K562 (cell line): Measurements from ENCODE around the gene IER3IP1. TPM values are rescaled to one million over a fixed set of nuclear protein-coding genes. Genes with fewer than 3 reads are reported as not detected.

Experiments
- ATAC-seq: fragments of 200-7000 bp; cut with Tn5 transposase; 3 replicates; pipeline ENCODE4 v1.9.1; 2020; ENCODE audit warnings: moderate library complexity
- BruUV-seq: library from RNA; stranded (reverse); fragments of 400-500 nt; replicated peaks from 2 replicates; lab custom pipeline; 2021; lab: Mats Ljungman, UMichigan
- CTCF ChIA-PET: fragments of 300-600 bp; formaldehyde crosslinking; extraction: SDS; loops from one replicate; lab custom pipeline; 2021; ENCODE audit warnings: low intra/inter-chr PET ratio; lab: Yijun Ruan, JAX
- POLR2A ChIA-PET: fragments of 300-600, 350-650 bp; sonication (Branson Sonifier 250); formaldehyde crosslinking; extraction: SDS; loops from one replicate; lab custom pipeline; 2021; ENCODE audit warnings: antibody characterized with exemption, inconsistent platforms; lab: Yijun Ruan, JAX
- DNase-seq, 4 experiments: peaks; one replicate each; pipeline versions ENCODE4 v3.0.0 to v3.0.0-alpha.2; 2011 to 2018; ENCODE audit warnings: low spot score in 3 of 4, mixed read lengths in 3 of 4; ENCODE audit errors: extremely low read depth in 1 of 4
- FAIRE-seq: peaks from 2 replicates; lab custom pipeline; 2011; peaks lifted over from hg19 to GRCh38; lab: Jason Lieb, UNC
- H2AFZ ChIP-seq: 2 replicates; pipeline ENCODE4 v1.6.0; 2011; ENCODE audit warnings: low read depth, low read length, control low read depth, inconsistent platforms
- H3K27ac ChIP-seq: fragments of 200-600 bp; 3 replicates; pipeline ENCODE4 v1.8.0; 2011; ENCODE audit warnings: low read depth, mild to moderate bottlenecking, control low read depth, inconsistent platforms, low read length, moderate library complexity, mixed read lengths; ENCODE audit errors: extremely low read depth
- H3K27me3 ChIP-seq, 2 experiments: fragments of 300-600 bp in 1 of 2; 2 replicates in 1 of 2; 3 replicates in 1 of 2; pipeline versions ENCODE4 v1.6.0 to v1.8.0; 2011; ENCODE audit warnings: inconsistent platforms in 2 of 2, low read length in 2 of 2, mild to moderate bottlenecking in 1 of 2, mixed read lengths in 1 of 2, moderate library complexity in 1 of 2; ENCODE audit not compliant: control insufficient read depth in 2 of 2, insufficient read depth in 2 of 2
- H3K36me3 ChIP-seq: fragments of 300-600 bp; 3 replicates; pipeline ENCODE4 v1.8.0; 2011; ENCODE audit warnings: mild to moderate bottlenecking, low read length, inconsistent platforms; ENCODE audit not compliant: control insufficient read depth, insufficient read depth
- H3K4me1 ChIP-seq, 2 experiments: fragments of 200-600 bp in 1 of 2; replicated peaks in 1 of 2; 2 replicates in 1 of 2; 3 replicates in 1 of 2; pipeline versions ENCODE4 v1.5.1 to v1.8.0; 2011; ENCODE audit warnings: inconsistent platforms in 2 of 2, low read length in 2 of 2, mild to moderate bottlenecking in 1 of 2, mixed read lengths in 1 of 2, moderate library complexity in 1 of 2; ENCODE audit not compliant: control insufficient read depth in 2 of 2, insufficient read depth in 2 of 2
- H3K4me2 ChIP-seq: 2 replicates; pipeline ENCODE4 v1.6.1; 2011; ENCODE audit warnings: low read length, control low read depth, inconsistent platforms, mixed read lengths; ENCODE audit not compliant: insufficient read depth
- H3K4me3 ChIP-seq: fragments of 200-600 bp; sonication (generic), shearing (Covaris generic); 2 replicates; pipeline ENCODE4 v1.5.1; 2016; ENCODE audit warnings: control low read depth, inconsistent platforms
- H3K79me2 ChIP-seq: fragments of 200-600 bp; 3 replicates; pipeline ENCODE4 v1.8.0; 2011; ENCODE audit warnings: low read length, inconsistent platforms; ENCODE audit not compliant: control insufficient read depth, insufficient read depth
- H3K9ac ChIP-seq, 2 experiments: 2 replicates each; pipeline versions ENCODE4 v1.6.0 to v1.6.1; 2011; ENCODE audit warnings: low read depth in 2 of 2, low read length in 2 of 2, control low read depth in 1 of 2, inconsistent platforms in 1 of 2, mild to moderate bottlenecking in 1 of 2, mixed read lengths in 1 of 2; ENCODE audit not compliant: insufficient read depth in 1 of 2
- H3K9me1 ChIP-seq: one replicate; pipeline ENCODE4 v1.6.0; 2011; ENCODE audit warnings: inconsistent platforms, mild to moderate bottlenecking, low read length, moderate library complexity; ENCODE audit not compliant: control insufficient read depth, insufficient read depth
- H3K9me3 ChIP-seq: replicated peaks from 2 replicates; pipeline ENCODE4 v1.5.1; 2011; ENCODE audit warnings: low read depth, low read length, inconsistent platforms; ENCODE audit not compliant: control insufficient read depth, insufficient read depth
- H4K20me1 ChIP-seq: replicated peaks from 2 replicates; pipeline ENCODE4 v1.6.1; 2011; ENCODE audit warnings: low read length, inconsistent platforms, mixed read lengths; ENCODE audit not compliant: control insufficient read depth, insufficient read depth
- ADNP ChIP-seq: fragments of 200-800 bp; sonication (Bioruptor generic); IDR thresholded peaks from 2 replicates; pipeline ENCODE4 v1.6.1; 2016; ENCODE audit warnings: missing genetic modification characterization, missing compliant biosample characterization
- ATF2 ChIP-seq: sonication (generic); formaldehyde crosslinking; IDR thresholded peaks from 2 replicates; pipeline ENCODE4 v1.8.1; 2022; ENCODE audit warnings: missing genetic modification reagents
- BHLHE40 ChIP-seq: IDR thresholded peaks from 2 replicates; pipeline ENCODE4 v1.6.1; 2011; ENCODE audit warnings: low read length, improper control_type of control experiment
- E2F8 ChIP-seq: fragments of 450-650 bp; IDR thresholded peaks from 2 replicates; pipeline ENCODE4 v1.7.1; 2018; ENCODE audit warnings: mild to moderate bottlenecking, low read depth; ENCODE audit not compliant: partially characterized antibody
- GABPB1 ChIP-seq: sonication (generic); formaldehyde crosslinking; IDR thresholded peaks from 2 replicates; pipeline ENCODE4 v1.8.0; 2022; ENCODE audit warnings: mild to moderate bottlenecking, missing genetic modification reagents
- HDAC3 ChIP-seq: fragments of 450-650 bp; IDR thresholded peaks from 2 replicates; pipeline ENCODE4 v1.6.1; 2018; ENCODE audit warnings: borderline replicate concordance, mild to moderate bottlenecking, moderate library complexity; ENCODE audit not compliant: partially characterized antibody
- HES1 ChIP-seq: fragments of 450-650 bp; IDR thresholded peaks from 2 replicates; pipeline ENCODE4 v1.6.1; 2016; ENCODE audit warnings: low read depth, mild to moderate bottlenecking, moderate library complexity
- HSF4 ChIP-seq: fragments of 250-450 bp; sonication (Bioruptor Pico); IDR thresholded peaks from 2 replicates; pipeline ENCODE4 v2.1.2; 2022; ENCODE audit warnings: mild to moderate bottlenecking, moderate library complexity, borderline replicate concordance
- MAFK ChIP-seq: IDR thresholded peaks from 2 replicates; pipeline ENCODE4 v1.6.1; 2011; ENCODE audit warnings: low read length, improper control_type of control experiment
- MCM3 ChIP-seq: fragments of 450-650 bp; IDR thresholded peaks from 2 replicates; pipeline ENCODE4 v1.6.1; 2016
- MYC ChIP-seq, 2 experiments: fragments of 250-450 bp in 1 of 2; sonication (Bioruptor Pico) in 1 of 2; IDR thresholded peaks; 2 replicates each; pipeline versions ENCODE4 v1.5.1 to v1.6.1; 2012 to 2021; ENCODE audit warnings: low read depth in 2 of 2, borderline replicate concordance in 1 of 2, improper control_type of control experiment in 1 of 2, low read length in 1 of 2, mild to moderate bottlenecking in 1 of 2, moderate library complexity in 1 of 2
- NBN ChIP-seq: fragments of 450-650 bp; IDR thresholded peaks from 2 replicates; pipeline ENCODE4 v1.6.1; 2016; ENCODE audit warnings: low read depth, mild to moderate bottlenecking
- RFX7 ChIP-seq: fragments of 250-450 bp; sonication (Bioruptor Pico); IDR thresholded peaks from 2 replicates; pipeline ENCODE4 v1.5.1; 2021; ENCODE audit warnings: mild to moderate bottlenecking
- ZNF232 ChIP-seq: sonication (generic); formaldehyde crosslinking; IDR thresholded peaks from 2 replicates; pipeline ENCODE4 v1.8.0; 2022; ENCODE audit warnings: mild to moderate bottlenecking, missing genetic modification reagents
- ZNF436 ChIP-seq: fragments of 250-450, 450-650 bp; sonication (Bioruptor Pico); formaldehyde crosslinking; IDR thresholded peaks from 2 replicates; pipeline ENCODE4 v1.7.0; 2020; ENCODE audit warnings: mild to moderate bottlenecking
- ZNF76 ChIP-seq: fragments of 250-450 bp; sonication (Bioruptor Pico); IDR thresholded peaks from 2 replicates; pipeline ENCODE4 v1.4.0; 2020; ENCODE audit warnings: mild to moderate bottlenecking, moderate library complexity, borderline replicate concordance
- ZSCAN29 ChIP-seq: fragments of 450-650 bp; IDR thresholded peaks from 2 replicates; pipeline ENCODE4 v1.6.1; 2017
- WGBS: fragments of 100-300 bp; shearing (Covaris generic); methylation state at CpG from one replicate; pipeline ENCODE4 v1.1.6; 2016; ENCODE audit warnings: low coverage, mixed read lengths; ENCODE audit not compliant: insufficient coverage; ENCODE audit errors: missing lambda C conversion rate; 5-methylcytosine and 5-hydroxymethylcytosine counted together
- in situ Hi-C: fragments of 300-500 bp; cut with MboI; formaldehyde crosslinking; loops from 4 replicates; pipeline ENCODE4 v1.15.0; 2018; ENCODE audit warnings: inconsistent platforms, mixed read lengths
- intact Hi-C: fragments of 100-400 bp; cut with micrococcal nuclease; formaldehyde crosslinking; loops from 2 replicates; pipeline ENCODE4 v1.14.2; 2022
- polyA plus RNA-seq, 8 experiments: library from polyadenylated mRNA; depleted of rRNA in 4 of 8; stranded (reverse) in 5 of 8; unstranded in 3 of 8; fragments of >200 nt; fragmentation: Nextera tagmentation in 2 of 8; fragmentation: Illumina TruSeq in 1 of 8; extraction: Ambion mirVana in 2 of 8; extraction: Trizol in 1 of 8; gene quantifications; 2 replicates each; pipeline versions ENCODE4 v1.2.1 to v1.2.3, GENCODE V29; 2011 to 2014; ENCODE audit warnings: inconsistent platforms in 1 of 8, missing spikeins in 1 of 8
- total RNA-seq, 7 experiments: library from RNA; depleted of rRNA in 6 of 7; stranded (reverse); fragments of >200 nt in 6 of 7; fragmentation: Illumina TruSeq in 2 of 7; extraction: Trizol in 2 of 7; gene quantifications; 2 replicates each; pipeline versions ENCODE4 v1.2.1 to v1.2.3, GENCODE V29; 2011 to 2021; ENCODE audit warnings: low replicate concordance in 1 of 7

IER3IP1 gene
- total and polyA plus RNA-seq, 9 of the 15 experiments (the other 6 are each of a cell fraction or from before 2014, with no cell fraction given) = 9.0 to 38.2 (median 19.9) TPM

GRCh38 chr18:47109720-47110119 is 66.4 kb downstream of the IER3IP1 start:
- no peaks in the 10 kb centered on the region for H4K20me1 ChIP-seq
- no peaks in the 10 kb centered on the region for H3K4me1 ChIP-seq
- DNase-seq (no peak), FAIRE-seq (no peak), ATAC-seq (no peak)
- intact Hi-C loops (no loop called here), in situ Hi-C loops (no loop called here)
- H3K9me3 ChIP-seq = no peaks in the 10 kb centered on the region
- H3K9me1 ChIP-seq = no peaks in the 10 kb centered on the region
- BruUV-seq = no TSS peak
- 45% methylated on average over 1 of the region's 1 CpG for WGBS
- H3K4me2 ChIP-seq = no peak overlapping the region
- peaks cover 48% of the 10 kb centered on the region; the same call in 2 of the 3 replicates for H3K36me3 ChIP-seq
- H3K27ac ChIP-seq = no peak overlapping the region
- H3K27me3 ChIP-seq = no peaks in the 10 kb centered on the region
- ChIA-PET POLR2A (no interaction called here), CTCF (no interaction called here)
- no peak overlapping the region for H3K4me3 ChIP-seq
- H3K9ac ChIP-seq = no peak overlapping the region
- TF ChIP-seq HSF4 (CRISPR knock-in tag) (no peak), MAFK (no peak), E2F8 (no peak), ZNF232 (CRISPR knock-in tag) (no peak), RFX7 (no peak), NBN (no peak), GABPB1 (no peak), BHLHE40 (no peak), MCM3 (no peak), ADNP (no peak), ZNF76 (CRISPR knock-in tag) (no peak), HES1 (no peak), HDAC3 (no peak), ZNF436 (no peak), MYC (IDR thresholded peaks at IDR 0.05; ENCODE audit: low read depth, low read length) (no peak), MYC (CRISPR knock-in tag; IDR thresholded peaks at IDR 0.05; ENCODE audit: borderline replicate concordance, low read depth) (no peak), ZSCAN29 (no peak), ATF2 (CRISPR knock-in tag) (no peak)
- H2AFZ ChIP-seq = no peak overlapping the region
- no peaks in the 10 kb centered on the region for H3K79me2 ChIP-seq
